Activated CD8-positive, alpha-beta memory T cell treated with anti-CD3 and anti-CD28 coated beads, Interleukin-2, amount 50 U/mL, for 24 hours (primary cell): Measurements from ENCODE around the gene IRF4.

ENCODE experiments used
- DNase-seq: peaks from one replicate; pipeline ENCODE4 v3.0.0-alpha.2; 2020; ENCODE audit errors: extremely low read depth

The IRF4 gene

GRCh38 chr6:381742-382461 lies 9.7 kb upstream of the IRF4 start:
- no peak for DNase-seq

DNA sequence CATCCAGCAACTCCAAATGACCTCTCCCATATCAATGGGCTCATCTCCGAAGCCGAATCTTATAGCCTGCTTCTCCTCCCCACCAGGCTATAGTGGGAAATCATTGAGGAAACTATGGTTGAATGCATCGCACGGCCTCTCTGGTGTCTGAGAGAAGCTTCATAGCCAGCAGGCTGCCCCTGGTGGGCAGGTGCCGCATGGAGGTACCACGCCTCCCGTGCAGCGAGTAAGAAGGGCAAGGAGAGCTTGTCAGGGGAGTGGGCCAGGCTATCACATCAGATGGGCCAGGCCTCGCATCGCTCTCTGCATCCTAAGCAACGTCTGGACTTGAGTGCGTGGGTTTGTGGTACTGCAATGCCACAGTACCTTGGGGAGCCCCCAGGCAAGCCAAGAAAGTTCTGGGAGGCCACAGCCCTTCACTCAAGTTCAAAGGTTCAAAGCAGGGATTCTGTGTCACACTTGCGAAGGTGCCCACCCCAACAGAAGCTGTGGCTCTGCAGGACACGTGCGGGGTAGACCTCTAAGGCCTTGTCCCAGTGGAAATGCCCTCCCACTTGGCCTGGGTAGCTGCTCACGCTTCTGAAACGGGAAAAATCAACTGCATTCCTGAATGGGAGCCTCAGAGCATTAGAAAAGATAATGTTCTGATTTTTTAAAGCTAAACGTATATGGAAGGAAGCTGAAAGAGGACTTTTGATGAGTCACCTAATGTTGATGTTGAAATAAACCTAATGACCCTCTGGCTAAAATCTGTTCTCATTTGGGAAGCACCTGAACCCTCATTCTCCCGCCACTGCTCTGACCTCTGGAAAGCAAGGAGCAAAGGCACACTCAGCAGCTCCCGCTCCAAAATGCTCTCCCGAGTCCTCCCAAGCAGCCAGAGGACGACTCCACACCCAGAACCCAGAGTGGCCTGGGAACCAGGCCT lies 8.4 kb upstream of the IRF4 start:
- DNase-seq, result no peak

- DNase-seq, result no peak
Measured at GRCh38 chr6:383856-384255, 7.7 kb upstream of the IRF4 start.

GRCh38 chr6:384898-385297 lies 6.7 kb upstream of the IRF4 start:
- no peak for DNase-seq

DNA sequence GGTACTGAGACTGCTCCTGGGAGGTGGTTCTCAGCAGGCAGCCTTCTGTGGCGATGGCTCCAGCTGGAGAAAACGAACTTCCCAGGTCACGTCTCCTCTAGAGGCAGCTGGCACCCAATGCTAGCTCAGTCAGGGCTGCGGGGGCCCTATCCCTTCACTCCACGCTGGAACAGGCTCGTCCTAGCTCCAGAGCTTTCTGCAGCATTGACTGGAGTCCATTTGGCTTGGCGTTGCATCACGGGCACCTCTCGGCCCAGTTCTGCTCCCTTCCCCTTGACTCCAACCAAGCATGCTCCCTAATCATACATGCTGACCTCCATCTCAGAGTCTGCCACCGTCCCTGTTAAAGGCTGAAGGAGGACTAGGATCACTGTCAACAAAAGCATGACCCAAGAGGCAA lies 5.9 kb upstream of the IRF4 start:
- no peak for DNase-seq

DNA sequence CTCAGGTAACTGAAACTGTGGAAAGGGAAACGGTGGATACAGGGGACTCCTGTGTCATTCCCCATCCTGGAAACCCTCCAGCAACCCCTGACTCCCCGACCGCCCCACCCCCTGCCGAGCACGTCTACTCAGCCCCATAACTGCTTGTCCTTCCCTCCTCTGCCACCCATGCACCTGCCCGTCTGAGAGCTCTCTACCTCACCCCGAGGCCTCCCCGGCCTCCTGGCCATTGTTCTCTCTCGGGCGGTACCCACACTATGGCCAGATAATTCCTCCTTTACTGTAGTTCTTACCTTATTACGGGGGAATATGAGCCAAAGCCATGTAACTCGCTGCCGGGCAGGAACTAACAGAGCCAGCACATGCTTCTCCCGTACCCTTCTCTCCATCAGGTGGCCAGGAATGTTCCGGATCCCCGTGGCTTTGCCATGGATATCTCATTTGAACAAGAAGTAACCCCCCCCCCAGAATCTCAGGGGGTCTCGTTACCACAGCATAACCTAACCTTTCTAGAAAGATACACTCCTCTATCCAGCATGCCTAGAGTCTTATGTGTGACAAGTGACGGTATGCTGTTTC lies 4.8 kb upstream of the IRF4 start:
- DNase-seq, result no peak

DNA sequence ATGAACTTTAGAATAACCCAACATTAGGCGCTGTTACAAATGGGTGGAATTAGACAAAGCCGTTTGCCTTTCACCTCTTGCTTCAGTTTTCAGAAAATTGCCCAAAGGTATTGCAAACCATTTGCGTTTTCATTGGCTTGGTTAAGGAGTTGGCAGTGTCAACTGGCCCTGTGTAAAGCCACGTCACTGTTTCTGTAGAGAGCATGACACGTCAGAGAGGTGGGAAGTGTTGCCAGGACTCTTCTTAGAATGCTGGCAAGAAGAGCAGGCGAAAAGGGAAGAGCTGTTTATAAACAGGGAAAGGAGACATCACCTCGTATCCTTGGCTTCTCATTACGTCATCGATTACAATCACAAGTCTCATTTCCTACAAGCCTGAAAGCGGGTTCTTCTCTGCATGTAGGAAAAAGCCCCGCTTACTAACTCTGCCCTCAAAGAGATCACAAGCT lies 4.2 kb upstream of the IRF4 start:
- no peak for DNase-seq

GRCh38 chr6:388202-388903 lies 3.2 kb upstream of the IRF4 start:
- DNase-seq, result no peak

GRCh38 chr6:389143-389542 lies 2.4 kb upstream of the IRF4 start:
- DNase-seq, result no peak

DNA sequence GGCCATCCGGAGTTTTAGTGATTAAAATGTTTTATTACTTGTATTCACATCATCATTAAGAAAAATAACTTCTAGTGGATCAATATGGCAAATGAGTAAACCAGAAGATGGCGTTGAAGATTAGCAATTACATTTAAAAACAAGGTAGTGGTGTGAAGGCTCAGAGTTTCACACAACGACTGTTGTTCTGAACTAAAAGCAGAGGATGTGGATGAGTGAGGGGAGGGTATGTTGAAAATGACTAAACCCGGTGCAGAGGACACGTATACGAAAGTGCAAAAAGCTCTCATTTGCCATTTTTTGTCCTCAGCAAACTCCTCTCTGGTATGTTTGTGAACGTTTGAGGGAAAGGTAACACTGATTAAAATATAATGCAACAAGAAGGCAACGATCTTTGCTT lies 1.9 kb upstream of the IRF4 start:
- DNase-seq, result no peak

DNA sequence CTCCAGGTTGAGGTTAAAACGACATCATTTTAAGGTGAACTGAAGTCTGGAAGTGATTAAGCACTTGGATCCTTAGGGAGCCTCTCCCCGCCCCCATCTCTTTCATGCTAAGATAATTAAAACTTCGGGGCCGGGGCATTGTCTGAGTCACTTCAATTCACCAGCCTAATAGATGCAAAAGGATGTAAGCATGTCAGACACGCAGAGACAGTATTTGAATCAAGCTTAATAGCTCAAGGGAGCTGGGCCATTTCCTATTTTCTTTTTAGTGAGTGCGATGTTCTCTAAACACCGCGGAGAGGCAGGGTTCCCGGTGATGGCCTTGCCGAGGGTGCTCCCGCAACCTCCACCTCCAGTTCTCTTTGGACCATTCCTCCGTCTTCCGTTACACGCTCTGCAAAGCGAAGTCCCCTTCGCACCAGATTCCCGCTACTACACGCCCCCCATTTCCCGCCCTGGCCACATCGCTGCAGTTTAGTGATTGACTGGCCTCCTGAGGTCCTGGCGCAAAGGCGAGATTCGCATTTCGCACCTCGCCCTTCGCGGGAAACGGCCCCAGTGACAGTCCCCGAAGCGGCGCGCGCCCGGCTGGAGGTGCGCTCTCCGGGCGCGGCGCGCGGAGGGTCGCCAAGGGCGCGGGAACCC lies 516 bp upstream of the IRF4 start:
- DNase-seq, result no peak

DNA sequence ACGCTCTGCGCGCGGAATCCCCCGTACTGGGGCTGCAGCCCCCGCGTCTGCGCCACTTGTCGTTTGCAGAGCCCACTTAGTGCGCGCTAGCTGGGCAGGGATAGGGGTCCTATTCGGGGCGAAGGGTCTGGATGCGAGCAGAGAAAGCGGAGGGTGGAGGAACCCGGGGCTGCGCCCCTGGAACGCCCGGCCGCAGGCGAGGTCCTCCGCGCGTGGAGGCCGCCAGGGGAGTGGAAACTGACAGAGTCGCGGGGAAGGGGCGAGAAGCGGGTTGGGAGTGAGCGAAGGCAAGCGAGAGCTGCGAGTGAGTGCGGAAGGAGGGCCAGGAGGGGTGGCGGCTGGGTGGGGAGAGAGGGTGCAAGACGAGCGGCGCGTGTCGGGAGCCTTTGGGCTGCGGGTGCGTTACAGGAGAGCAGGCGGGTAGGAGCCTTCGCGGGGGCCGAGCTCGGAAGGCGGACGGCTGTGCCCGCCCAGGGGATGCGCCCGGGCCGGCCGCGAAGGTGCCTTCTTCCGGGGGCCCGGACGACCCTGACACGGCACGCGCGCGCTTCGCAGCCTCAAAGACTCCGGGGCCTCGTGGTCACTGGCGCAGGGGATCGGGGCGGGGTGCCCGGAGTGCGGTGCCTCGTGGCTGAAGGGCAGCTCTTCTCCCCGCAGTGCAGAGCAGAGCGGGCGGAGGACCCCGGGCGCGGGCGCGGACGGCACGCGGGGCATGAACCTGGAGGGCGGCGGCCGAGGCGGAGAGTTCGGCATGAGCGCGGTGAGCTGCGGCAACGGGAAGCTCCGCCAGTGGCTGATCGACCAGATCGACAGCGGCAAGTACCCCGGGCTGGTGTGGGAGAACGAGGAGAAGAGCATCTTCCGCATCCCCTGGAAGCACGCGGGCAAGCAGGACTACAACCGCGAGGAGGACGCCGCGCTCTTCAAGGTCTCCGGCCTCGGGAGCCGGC lies 1.2 kb downstream of the IRF4 start:
- no peak for DNase-seq

- DNase-seq, result no peak
Measured at GRCh38 chr6:393391-394221, 2.1 kb downstream of the IRF4 start.

GRCh38 chr6:394641-395289 lies 3.2 kb downstream of the IRF4 start:
- DNase-seq, result no peak

GRCh38 chr6:395432-396125 lies 4.0 kb downstream of the IRF4 start:
- DNase-seq, result no peak

DNA sequence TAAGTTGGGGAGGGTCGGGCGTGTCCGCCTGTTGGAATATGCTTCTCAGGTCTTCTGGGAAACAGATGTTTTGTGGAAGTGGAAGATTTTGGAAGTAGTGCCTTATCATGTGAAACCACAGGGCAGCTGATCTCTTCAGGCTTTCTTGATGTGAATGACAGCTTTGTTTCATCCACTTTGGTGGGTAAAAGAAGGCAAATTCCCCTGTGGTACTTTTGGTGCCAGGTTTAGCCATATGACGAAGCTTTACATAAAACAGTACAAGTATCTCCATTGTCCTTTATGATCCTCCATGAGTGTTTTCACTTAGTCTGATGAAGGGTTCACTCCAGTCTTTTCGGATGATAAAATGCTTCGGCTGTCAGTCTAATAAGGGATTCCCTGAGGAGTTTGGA lies 4.6 kb downstream of the IRF4 start:
- no peak for DNase-seq

DNA sequence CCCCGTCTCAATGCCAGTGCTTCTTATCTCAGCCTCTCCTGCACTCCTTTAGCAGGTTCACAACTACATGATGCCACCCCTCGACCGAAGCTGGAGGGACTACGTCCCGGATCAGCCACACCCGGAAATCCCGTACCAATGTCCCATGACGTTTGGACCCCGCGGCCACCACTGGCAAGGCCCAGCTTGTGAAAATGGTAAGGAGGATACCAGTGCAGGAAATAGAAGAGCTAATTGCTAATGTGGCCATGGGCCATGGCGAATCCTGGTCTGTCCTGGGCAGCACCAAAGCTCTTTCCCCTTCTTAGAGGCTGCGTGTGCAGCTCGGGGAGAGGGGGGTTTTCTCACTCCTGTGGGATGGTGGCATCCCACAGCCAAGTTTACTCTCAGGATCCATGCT lies 5.5 kb downstream of the IRF4 start:
- DNase-seq, result no peak

- no peak for DNase-seq
Measured at GRCh38 chr6:397604-398003, 6.1 kb downstream of the IRF4 start.
